GM21825 (cell line): ENCODE results near the gene ITPRIP.
A peak's percentile ranks its signal among the peaks of the same experiment; 100 is the strongest.

Experiments
- ATAC-seq: cut with Tn5 transposase; IDR thresholded peaks from one replicate; pipeline ENCODE4 v1.9.1; 2021; ENCODE audit warnings: mild to moderate bottlenecking, moderate library complexity; ENCODE audit not compliant: unreplicated experiment

ITPRIP gene

GRCh38 chr10:104342941-104343411 is 4.7 kb upstream of the ITPRIP start:
- no peak for ATAC-seq

- ATAC-seq: no peak
Observed at GRCh38 chr10:104340641-104341040, 2.4 kb upstream of the ITPRIP start.

GRCh38 chr10:104340111-104340526 is 1.9 kb upstream of the ITPRIP start:
- ATAC-seq: no peak

- no peak for ATAC-seq
Observed at GRCh38 chr10:104339469-104340110, 1.3 kb upstream of the ITPRIP start.

- ATAC-seq: peak; percentile 35
Observed at GRCh38 chr10:104337521-104337984, 712 bp downstream of the ITPRIP start.

- no peak for ATAC-seq
Observed at GRCh38 chr10:104336821-104337467, 1.3 kb downstream of the ITPRIP start.

- ATAC-seq: no peak
Observed at GRCh38 chr10:104334965-104335650, 3.2 kb downstream of the ITPRIP start.

GRCh38 chr10:104334561-104334960 is 3.7 kb downstream of the ITPRIP start:
- no peak for ATAC-seq

GRCh38 chr10:104333728-104334373 is 4.4 kb downstream of the ITPRIP start:
- no peak for ATAC-seq

GRCh38 chr10:104333032-104333727 is 5.1 kb downstream of the ITPRIP start:
- no peak for ATAC-seq

GRCh38 chr10:104332243-104333031 is 5.8 kb downstream of the ITPRIP start:
- no peak for ATAC-seq

- ATAC-seq: no peak
Observed at GRCh38 chr10:104331208-104331838, 6.9 kb downstream of the ITPRIP start.

- ATAC-seq: no peak
Observed at GRCh38 chr10:104330168-104331110, 7.8 kb downstream of the ITPRIP start.

GRCh38 chr10:104329735-104330134 is 8.5 kb downstream of the ITPRIP start:
- no peak for ATAC-seq

GRCh38 chr10:104328896-104329710 is 9.2 kb downstream of the ITPRIP start:
- ATAC-seq: peak; percentile 50

GRCh38 chr10:104328646-104328895 is 9.7 kb downstream of the ITPRIP start:
- no peak for ATAC-seq

GRCh38 chr10:104327745-104328645 is 10.3 kb downstream of the ITPRIP start:
- no peak for ATAC-seq
